ENCODE results near the gene CACNA1C. TPM values are rescaled to one million over a fixed set of nuclear protein-coding genes. Genes with fewer than 3 reads are reported as not detected.

Gene CACNA1C
- total RNA-seq, 4 donors from 2014 or later: 5.2 to 12.9 (median 6.3) TPM

DNA sequence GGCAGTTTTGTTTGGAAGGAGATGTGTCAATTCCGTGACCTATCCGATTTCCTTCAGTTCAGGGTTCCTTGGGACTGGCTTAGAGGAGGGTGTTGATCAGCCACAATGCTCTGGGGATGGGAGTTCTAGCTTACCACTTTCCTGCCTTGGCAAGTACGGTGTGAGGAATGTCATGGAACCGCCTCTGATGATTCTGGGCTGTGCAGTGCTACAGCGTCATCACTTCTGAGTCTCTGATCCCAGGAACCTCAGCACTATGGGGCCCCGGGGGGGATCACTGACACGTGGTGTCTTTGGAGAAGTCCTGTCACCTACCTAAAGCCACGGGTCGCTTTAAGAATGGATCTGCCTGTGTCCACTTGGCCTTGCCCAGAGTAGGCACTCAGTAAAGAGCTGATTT lies 470.5 kb downstream of the CACNA1C start:
- WGBS, 2 donors: 79 to 83% methylated on average over 9 of the region's 9 CpGs
- DNase-seq (ENCODE audit: low spot score in 2 of 2): no peak
- H3K36me3 ChIP-seq: no peaks in the 10 kb centered on the region

DNA sequence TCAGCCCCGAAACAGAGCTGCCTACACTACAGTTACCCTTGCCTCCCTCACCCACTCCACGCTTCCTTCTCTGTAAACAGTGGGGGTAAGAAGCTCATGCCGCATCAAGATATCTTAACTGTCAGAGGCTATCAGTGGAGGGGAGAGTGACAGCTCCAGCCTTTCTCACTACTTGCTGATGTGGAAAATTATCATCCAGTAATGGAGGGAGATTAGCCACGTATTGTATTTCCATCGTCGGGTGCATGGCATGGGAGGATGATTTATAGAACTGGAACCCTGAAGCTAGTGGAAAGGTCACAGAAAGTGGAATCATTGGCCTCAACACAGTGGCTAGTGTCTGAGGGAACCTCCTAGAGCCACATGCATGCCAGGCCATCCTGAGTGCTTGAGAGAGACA lies 471.1 kb downstream of the CACNA1C start:
- WGBS, 2 donors: 68 to 75% methylated on average over 6 of the region's 6 CpGs
- DNase-seq (ENCODE audit: low spot score in 2 of 2): no peak
- TF ChIP-seq, protein P1, sequence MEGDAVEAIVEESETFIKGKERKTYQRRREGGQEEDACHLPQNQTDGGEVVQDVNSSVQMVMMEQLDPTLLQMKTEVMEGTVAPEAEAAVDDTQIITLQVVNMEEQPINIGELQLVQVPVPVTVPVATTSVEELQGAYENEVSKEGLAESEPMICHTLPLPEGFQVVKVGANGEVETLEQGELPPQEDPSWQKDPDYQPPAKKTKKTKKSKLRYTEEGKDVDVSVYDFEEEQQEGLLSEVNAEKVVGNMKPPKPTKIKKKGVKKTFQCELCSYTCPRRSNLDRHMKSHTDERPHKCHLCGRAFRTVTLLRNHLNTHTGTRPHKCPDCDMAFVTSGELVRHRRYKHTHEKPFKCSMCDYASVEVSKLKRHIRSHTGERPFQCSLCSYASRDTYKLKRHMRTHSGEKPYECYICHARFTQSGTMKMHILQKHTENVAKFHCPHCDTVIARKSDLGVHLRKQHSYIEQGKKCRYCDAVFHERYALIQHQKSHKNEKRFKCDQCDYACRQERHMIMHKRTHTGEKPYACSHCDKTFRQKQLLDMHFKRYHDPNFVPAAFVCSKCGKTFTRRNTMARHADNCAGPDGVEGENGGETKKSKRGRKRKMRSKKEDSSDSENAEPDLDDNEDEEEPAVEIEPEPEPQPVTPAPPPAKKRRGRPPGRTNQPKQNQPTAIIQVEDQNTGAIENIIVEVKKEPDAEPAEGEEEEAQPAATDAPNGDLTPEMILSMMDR (IDR thresholded peaks at IDR 0.05): no peak
- TF ChIP-seq EP300 (IDR thresholded peaks at IDR 0.05): no peak
- TF ChIP-seq POLR2A (IDR thresholded peaks at IDR 0.05): no peak
- Histone ChIP-seq H3K4me1 (no peaks in the 10 kb centered on the region), H3K27me3 (no peaks in the 10 kb centered on the region), H3K4me3 (no peak overlapping the region), H3K9me3 (no peaks in the 10 kb centered on the region), H3K27ac (no peak overlapping the region), H3K36me3 (no peaks in the 10 kb centered on the region)

More for the DNA sequence above, 470.5 kb downstream of the CACNA1C start:
- TF ChIP-seq POLR2A (IDR thresholded peaks at IDR 0.05) (no peak), EP300 (IDR thresholded peaks at IDR 0.05) (no peak)
- TF ChIP-seq, protein P1 (IDR thresholded peaks at IDR 0.05): no peak
- no peaks in the 10 kb centered on the region for H3K4me1 ChIP-seq
- H3K27me3 ChIP-seq: no peaks in the 10 kb centered on the region
- no peaks in the 10 kb centered on the region for H3K9me3 ChIP-seq
- no peak overlapping the region for H3K4me3 ChIP-seq
- H3K27ac ChIP-seq: no peak overlapping the region

GRCh38 chr12:2526371-2526770 lies 473.6 kb downstream of the CACNA1C start:
- Histone ChIP-seq H3K36me3 (no peaks in the 10 kb centered on the region), H3K4me1 (no peaks in the 10 kb centered on the region)

DNA sequence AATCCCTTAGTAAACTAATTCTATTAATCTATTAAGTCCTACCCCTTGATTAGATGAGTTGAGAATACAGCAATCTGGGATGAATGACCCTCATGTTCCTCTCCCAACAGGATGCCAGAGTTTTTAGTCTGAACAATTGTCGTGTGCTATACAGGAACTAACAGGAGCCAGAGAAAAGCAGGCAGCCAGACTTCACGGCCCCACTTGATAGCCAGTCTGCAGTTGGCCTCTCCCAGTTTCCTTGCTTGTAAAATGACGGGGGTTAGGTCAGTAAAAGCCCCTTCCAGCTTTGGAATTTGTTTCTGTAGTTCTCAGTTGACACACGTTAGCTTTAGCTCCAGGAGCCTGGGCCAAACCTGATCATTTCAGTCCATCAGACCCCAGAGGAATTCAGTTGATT lies 475.2 kb downstream of the CACNA1C start:
- no peaks in the 10 kb centered on the region for H3K9me3 ChIP-seq
- WGBS, 2 donors: 55 to 64% methylated on average over 4 of the region's 4 CpGs
- H3K27me3 ChIP-seq: no peaks in the 10 kb centered on the region
- TF ChIP-seq, protein P1 (IDR thresholded peaks at IDR 0.05): no peak
- TF ChIP-seq POLR2A (IDR thresholded peaks at IDR 0.05): no peak
- TF ChIP-seq EP300 (IDR thresholded peaks at IDR 0.05): no peak
- no peak overlapping the region for H3K4me3 ChIP-seq
- DNase-seq (ENCODE audit: low spot score in 2 of 2): no peak
- no peak overlapping the region for H3K27ac ChIP-seq
- no peaks in the 10 kb centered on the region for H3K4me1 ChIP-seq
- H3K36me3 ChIP-seq: no peaks in the 10 kb centered on the region

More at GRCh38 chr12:2526371-2526770, 473.6 kb downstream of the CACNA1C start:
- Histone ChIP-seq H3K4me3 (no peak overlapping the region), H3K27me3 (no peaks in the 10 kb centered on the region), H3K9me3 (no peaks in the 10 kb centered on the region), H3K27ac (no peak overlapping the region)
- no peak for DNase-seq (ENCODE audit: low spot score in 2 of 2)
- 89% methylated on average over 6 of the region's 6 CpGs for WGBS, 2 donors
- TF ChIP-seq, protein P1 (IDR thresholded peaks at IDR 0.05): no peak
- TF ChIP-seq POLR2A (IDR thresholded peaks at IDR 0.05) (no peak), EP300 (IDR thresholded peaks at IDR 0.05) (no peak)

DNA sequence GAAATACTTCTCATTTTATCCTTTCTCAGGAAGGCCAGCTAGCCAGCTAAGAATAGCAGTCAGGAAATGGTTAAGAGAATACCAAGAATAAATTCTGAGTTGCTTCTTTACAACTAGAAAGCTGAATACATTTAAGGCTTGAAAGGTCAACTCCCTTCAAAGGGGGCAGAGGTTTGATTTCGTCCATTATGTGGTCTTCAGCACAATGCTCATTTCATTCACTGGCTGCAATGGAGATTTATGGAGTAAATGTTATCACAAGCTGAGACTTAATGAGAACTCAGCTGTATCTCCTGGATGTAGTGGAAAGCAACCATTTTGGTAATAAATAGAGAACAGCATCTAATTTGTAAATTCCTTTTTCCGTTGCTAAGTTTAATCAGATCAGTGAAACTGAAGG lies 477.0 kb downstream of the CACNA1C start:
- Histone ChIP-seq H3K4me3 (no peak overlapping the region), H3K36me3 (no peaks in the 10 kb centered on the region), H3K9me3 (no peaks in the 10 kb centered on the region), H3K27ac (no peak overlapping the region), H3K27me3 (no peaks in the 10 kb centered on the region), H3K4me1 (no peaks in the 10 kb centered on the region)
- TF ChIP-seq EP300 (IDR thresholded peaks at IDR 0.05) (no peak), POLR2A (IDR thresholded peaks at IDR 0.05) (no peak)
- TF ChIP-seq, protein P1 (IDR thresholded peaks at IDR 0.05): no peak
- DNase-seq (ENCODE audit: low spot score in 2 of 2): no peak
- 43 to 46% methylated on average over 2 of the region's 2 CpGs for WGBS, 2 donors

All from tibial nerve (tissue), 4 donors.